ENCODE results near the gene DYNLT1. TPM values are rescaled to one million over a fixed set of nuclear protein-coding genes. Genes with fewer than 3 reads are reported as not detected.
"Not testable (repeated sequence)": the region's sequence is repeated elsewhere in the genome, so short reads cannot be mapped to it uniquely, and the experiment has no call there.

Gene DYNLT1
- total and polyA plus RNA-seq, 12 donors, result 72.4 to 264 (median 126) TPM

GRCh38 chr6:158620963-158621693, 23.4 kb downstream of the DYNLT1 start:
- H3K27me3 ChIP-seq, result no peaks in the 10 kb centered on the region
- DNase-seq, result peak in 1 of 7 donors; percentile 35
- H3K36me3 ChIP-seq (replicated peaks in 1 of 2), result peaks cover 0 to 10% of the 10 kb centered on the region in 2 donors
- peak overlapping the region in 1 of 5 donors; percentile 41 for H3K27ac ChIP-seq
- no peak for TF ChIP-seq CTCF (IDR thresholded peaks at IDR 0.05)
- TF ChIP-seq POLR2A (IDR thresholded peaks at IDR 0.05), result no peak
- WGBS, 4 donors, result 87 to 94% (median 91%) methylated on average over 11 to 13 of the region's 13 CpGs
- intact Hi-C loops (cut with DNase I), result no loop called here
- no peaks in the 10 kb centered on the region for H3K4me1 ChIP-seq (replicated peaks in 1 of 2)
- H3K4me3 ChIP-seq, result no peak overlapping the region
- H3K9me3 ChIP-seq (replicated peaks in 1 of 3), result no peaks in the 10 kb centered on the region

GRCh38 chr6:158619922-158620801, 24.4 kb downstream of the DYNLT1 start:
- 93 to 95% (median 94%) methylated on average over 17 of the region's 17 CpGs for WGBS, 4 donors
- Histone ChIP-seq H3K27ac (no peak overlapping the region), H3K9me3 (replicated peaks in 1 of 3) (no peaks in the 10 kb centered on the region), H3K27me3 (no peaks in the 10 kb centered on the region), H3K4me3 (no peak overlapping the region), H3K4me1 (replicated peaks in 1 of 2) (no peaks in the 10 kb centered on the region), H3K36me3 (replicated peaks in 1 of 2) (peaks cover 0 to under 1% of the 10 kb centered on the region in 2 donors)
- intact Hi-C loops (cut with DNase I), result no loop called here
- TF ChIP-seq CTCF (IDR thresholded peaks at IDR 0.05), result no peak
- TF ChIP-seq POLR2A (IDR thresholded peaks at IDR 0.05), result no peak
- DNase-seq, result peak in 2 of 7 donors; percentile 13 to 46

GRCh38 chr6:158618289-158618688, 26.3 kb downstream of the DYNLT1 start:
- H3K27ac ChIP-seq; intact Hi-C loops (cut with DNase I); H3K27me3 ChIP-seq; H3K4me1 ChIP-seq (replicated peaks in 1 of 2); H3K9me3 ChIP-seq (replicated peaks in 1 of 3); DNase-seq; H3K4me3 ChIP-seq; H3K36me3 ChIP-seq (replicated peaks in 1 of 2): not testable (repeated sequence)
- 87 to 93% (median 89%) methylated on average over 3 of the region's 3 CpGs for WGBS, 4 donors

- intact Hi-C loops (cut with DNase I); H3K9me3 ChIP-seq (replicated peaks in 1 of 3); DNase-seq; H3K4me3 ChIP-seq; H3K27me3 ChIP-seq; H3K4me1 ChIP-seq (replicated peaks in 1 of 2); H3K27ac ChIP-seq: not testable (repeated sequence)
- WGBS, 4 donors, result 96 to 100% (median 97%) methylated on average over 3 of the region's 3 CpGs
- H3K36me3 ChIP-seq (replicated peaks in 1 of 2), result peaks cover 0 to 13% of the 10 kb centered on the region in 2 donors
Measured at GRCh38 chr6:158614606-158615005, 29.9 kb downstream of the DYNLT1 start.

Data from adrenal gland (tissue), 12 donors.